GM12878 (cell line): ENCODE results near the gene TPCN1. TPM values are rescaled to one million over a fixed set of nuclear protein-coding genes. Genes with fewer than 3 reads are reported as not detected.

Experiments used
- ATAC-seq: fragments of 200-7000 bp; cut with Tn5 transposase; 3 replicates; pipeline ENCODE4 v1.9.1; 2020; ENCODE audit warnings: mild to moderate bottlenecking, moderate library complexity
- BruUV-seq: library from RNA; stranded (reverse); fragments of 400-500 nt; replicated peaks from 2 replicates; lab custom pipeline; 2021; lab: Mats Ljungman, UMichigan
- CTCF ChIA-PET: fragments of 300-600 bp; sonication (Branson Sonifier 250); formaldehyde crosslinking; extraction: SDS; loops from one replicate; lab custom pipeline; 2021; ENCODE audit warnings: inconsistent platforms; lab: Yijun Ruan, JAX
- POLR2A ChIA-PET: fragments of 350-600 bp; formaldehyde crosslinking; extraction: SDS; loops from one replicate; lab custom pipeline; 2021; ENCODE audit warnings: inconsistent platforms; lab: Charles Lee
- RAD21 ChIA-PET: fragments of 300-600 bp; sonication (Branson Sonifier 250); formaldehyde crosslinking; loops from one replicate; lab custom pipeline; 2023; ENCODE audit warnings: antibody characterized with exemption; ENCODE audit not compliant: unreplicated experiment; lab: Charles Lee
- SMC1A ChIA-PET: fragments of 300-600 bp; sonication (Branson Sonifier 250); formaldehyde crosslinking; loops from one replicate; lab custom pipeline; 2023; ENCODE audit not compliant: unreplicated experiment, uncharacterized antibody; lab: Charles Lee
- DNase-seq: peaks from one replicate; pipeline ENCODE4 v3.0.0-alpha.2; 2011; ENCODE audit warnings: low read depth, low spot score
- FAIRE-seq: peaks from 3 replicates; lab custom pipeline; 2011; peaks lifted over from hg19 to GRCh38; lab: Jason Lieb, UNC
- H2AFZ ChIP-seq: 2 replicates; pipeline ENCODE4 v1.6.0; 2011; ENCODE audit warnings: low read depth, low read length, control low read depth; ENCODE audit not compliant: control insufficient read depth
- H3K27ac ChIP-seq: 2 replicates; pipeline ENCODE4 v1.5.1; 2011; ENCODE audit warnings: control low read depth; ENCODE audit not compliant: control insufficient read depth, insufficient read depth
- H3K27me3 ChIP-seq, 2 experiments: replicated peaks in 1 of 2; 2 replicates each; pipeline versions ENCODE4 v1.6.0 to v1.6.1; 2011; ENCODE audit warnings: low read length in 1 of 2; ENCODE audit not compliant: control insufficient read depth in 2 of 2, insufficient read depth in 2 of 2
- H3K36me3 ChIP-seq, 2 experiments: 2 replicates each; pipeline ENCODE4 v1.5.1; 2011; ENCODE audit warnings: low read length in 1 of 2; ENCODE audit not compliant: control insufficient read depth in 2 of 2, insufficient read depth in 2 of 2
- H3K4me1 ChIP-seq: 2 replicates; pipeline ENCODE4 v1.6.1; 2011; ENCODE audit warnings: mild to moderate bottlenecking, low read length, moderate library complexity, mixed read lengths; ENCODE audit not compliant: control insufficient read depth, insufficient read depth
- H3K4me2 ChIP-seq: 2 replicates; pipeline ENCODE4 v1.6.0; 2011; ENCODE audit warnings: control low read depth; ENCODE audit not compliant: control insufficient read depth, insufficient read depth
- H3K4me3 ChIP-seq: fragments of 200-600 bp; sonication (generic); 2 replicates; pipeline ENCODE4 v1.5.1; 2016
- H3K79me2 ChIP-seq: 2 replicates; pipeline ENCODE4 v1.6.0; 2011; ENCODE audit warnings: low read length; ENCODE audit not compliant: control insufficient read depth, insufficient read depth
- H3K9ac ChIP-seq: 2 replicates; pipeline ENCODE4 v1.8.0; 2011; ENCODE audit warnings: low read length, control low read depth, mixed read lengths; ENCODE audit not compliant: control insufficient read depth, insufficient read depth
- H3K9me3 ChIP-seq: replicated peaks from 3 replicates; pipeline ENCODE4 v1.5.1; 2011; ENCODE audit warnings: mild to moderate bottlenecking, low read length; ENCODE audit not compliant: control insufficient read depth, insufficient read depth
- H4K20me1 ChIP-seq: 2 replicates; pipeline ENCODE4 v1.6.0; 2011; ENCODE audit not compliant: control insufficient read depth, insufficient read depth
- BCL3 ChIP-seq: IDR thresholded peaks from 2 replicates; pipeline ENCODE4 v1.6.1; 2011; ENCODE audit warnings: borderline replicate concordance, low read depth, mild to moderate bottlenecking, moderate library complexity, low read length; ENCODE audit not compliant: insufficient read depth, poor library complexity, severe bottlenecking
- MTA2 ChIP-seq: fragments of 450-650 bp; IDR thresholded peaks from 2 replicates; pipeline ENCODE4 v1.6.1; 2016; ENCODE audit warnings: low read depth, mild to moderate bottlenecking, moderate library complexity
- MXI1 ChIP-seq: fragments of 150-350 bp; IDR thresholded peaks from 2 replicates; pipeline ENCODE4 v1.6.1; 2011; ENCODE audit warnings: low read depth, mild to moderate bottlenecking, inconsistent platforms, low read length, improper control_type of control experiment
- PBX3 ChIP-seq: IDR thresholded peaks from 2 replicates; pipeline ENCODE4 v1.6.1; 2011; ENCODE audit warnings: mild to moderate bottlenecking, low read depth, low read length, moderate library complexity; ENCODE audit not compliant: insufficient replicate concordance
- RFX5 ChIP-seq: IDR thresholded peaks from 2 replicates; pipeline ENCODE4 v1.6.1; 2011; ENCODE audit warnings: low read depth, low read length, improper control_type of control experiment
- SMARCA5 ChIP-seq: fragments of 450-650 bp; IDR thresholded peaks from 2 replicates; pipeline ENCODE4 v1.6.1; 2017; ENCODE audit warnings: mild to moderate bottlenecking
- SP1 ChIP-seq: IDR thresholded peaks from one replicate; pipeline ENCODE4 v1.6.1; 2011; ENCODE audit warnings: low read depth, low read length
- TCF3 ChIP-seq: IDR thresholded peaks from 2 replicates; pipeline ENCODE4 v1.6.1; 2012; ENCODE audit warnings: low read depth, mild to moderate bottlenecking, low read length, borderline replicate concordance; ENCODE audit not compliant: insufficient read depth
- YBX1 ChIP-seq: fragments of 450-650 bp; IDR thresholded peaks from 2 replicates; pipeline ENCODE4 v1.6.1; 2016; ENCODE audit warnings: antibody characterized with exemption
- ZNF687 ChIP-seq: fragments of 450-650 bp; IDR thresholded peaks from 2 replicates; pipeline ENCODE4 v1.6.1; 2017; ENCODE audit warnings: mild to moderate bottlenecking, moderate library complexity
- WGBS: methylation state at CpG from one replicate; pipeline ENCODE4 v1.1.6; 2016; ENCODE audit warnings: low lambda C conversion rate; ENCODE audit not compliant: insufficient replicate concordance, insufficient coverage; ENCODE audit errors: missing lambda C conversion rate; 5-methylcytosine and 5-hydroxymethylcytosine counted together
- in situ Hi-C: fragments of 300-500 bp; cut with MboI; formaldehyde crosslinking; loops from 9 replicates; pipeline ENCODE4 v1.14.3; 2018; ENCODE audit warnings: mixed read lengths
- intact Hi-C: fragments of 100-400 bp; cut with micrococcal nuclease; formaldehyde crosslinking; loops from one replicate; pipeline ENCODE4 v1.14.2; 2022; ENCODE audit not compliant: unreplicated experiment
- polyA plus RNA-seq, 11 experiments: library from polyadenylated mRNA; depleted of rRNA in 4 of 11; unstranded in 6 of 11; stranded (reverse) in 5 of 11; fragments of >200 nt; fragmentation: Nextera tagmentation in 4 of 11; fragmentation: Illumina TruSeq in 1 of 11; extraction: Ambion mirVana in 4 of 11; extraction: Trizol in 1 of 11; gene quantifications; 1 replicate in 1 of 11; 2 replicates in 10 of 11; pipeline versions ENCODE4 v1.2.1 to v1.2.3, GENCODE V29; 2011 to 2016; ENCODE audit warnings: inconsistent platforms in 2 of 11, missing spikeins in 2 of 11, low read depth in 1 of 11
- total RNA-seq, 4 experiments: library from RNA; depleted of rRNA in 3 of 4; stranded (reverse); fragments of >200 nt in 3 of 4; fragmentation: Illumina TruSeq in 1 of 4; extraction: Trizol in 1 of 4; gene quantifications; 2 replicates each; pipeline versions ENCODE4 v1.2.1 to v1.2.3, GENCODE V29; 2013 to 2021

The TPCN1 gene
- total and polyA plus RNA-seq, 10 of the 15 experiments (the other 5 are each of a cell fraction or from before 2014, with no cell fraction given), result 0.79 to 30.9 (median 19.4) TPM

- peak; percentile 62; the same call in 1 of the 2 replicates for TF ChIP-seq MTA2
- 0 out of 2 replicates have a peak, but pooled peaks have one; percentile 44 for TF ChIP-seq MXI1
- TF ChIP-seq, all 136 proteins: peak for 32
Measured at GRCh38 chr12:113232840-113233585, 11.7 kb downstream of the TPCN1 start (continued).

GRCh38 chr12:113233967-113234366 lies 12.7 kb downstream of the TPCN1 start:
- H3K36me3 ChIP-seq, result peaks cover 7 to 26% of the 10 kb centered on the region in 2 experiments
- SMC1A ChIA-PET, result interaction anchor here (0.8 to 15.7 kb wide), 8 partner anchors 11 to 50 kb away, joined by 3 to 237 read pairs (median 8); partner anchors contain the start of gene DDX54
- ATAC-seq (no peak), DNase-seq (no peak), FAIRE-seq (no peak)
- H3K4me2 ChIP-seq, result no peak overlapping the region
- H3K9ac ChIP-seq, result no peak overlapping the region
- POLR2A ChIA-PET, result interaction anchor here (7.6 kb wide), 1 partner anchor 12 kb away, joined by 74 read pairs; the partner anchor contains the start of gene TPCN1
- CTCF ChIA-PET, result interaction anchor here (1.0 to 2.6 kb wide), 6 partner anchors 11 to 50 kb away, joined by 3 to 11 read pairs (median 8); no protein-coding TSS in a partner anchor
- no peak overlapping the region for H3K4me3 ChIP-seq
- in situ Hi-C loops, result no loop called here
- no peaks in the 10 kb centered on the region for H3K9me3 ChIP-seq
- BruUV-seq, result no TSS peak
- peaks cover 47% of the 10 kb centered on the region for H3K4me1 ChIP-seq
- H3K79me2 ChIP-seq, result peaks cover 6% of the 10 kb centered on the region
- H2AFZ ChIP-seq, result no peak overlapping the region
- RAD21 ChIA-PET, result interaction anchor here (0.9 to 6.6 kb wide), 3 partner anchors 12 to 188 kb away, joined by 3 to 47 read pairs (median 20); partner anchors contain the start of genes SDSL and TPCN1
- no peak for TF ChIP-seq PBX3
- TF ChIP-seq RFX5, result no peak
- TF ChIP-seq SP1, result no peak
- TF ChIP-seq ZNF687, result no peak
- TF ChIP-seq TCF3, result no peak
- TF ChIP-seq SMARCA5, result no peak
- no peak for TF ChIP-seq YBX1
- TF ChIP-seq BCL3, result no peak
- no peak overlapping the region for H3K27ac ChIP-seq
- WGBS, result 97% methylated on average over 4 of the region's 4 CpGs
- intact Hi-C loops, result loop anchor here (2.0 kb wide), 1 partner anchor 37 kb away; no protein-coding TSS in a partner anchor
- H4K20me1 ChIP-seq, result no peaks in the 10 kb centered on the region
- H3K27me3 ChIP-seq, result no peaks in the 10 kb centered on the region
